GM21528 (cell line): Measurements from ENCODE around the gene ACBD6.

ENCODE experiments used
- ATAC-seq: cut with Tn5 transposase; IDR thresholded peaks from one replicate; pipeline ENCODE4 v1.9.1; 2021; ENCODE audit warnings: mild to moderate bottlenecking, moderate library complexity; ENCODE audit not compliant: unreplicated experiment, low FRiP score

ACBD6 gene

GRCh38 chr1:180261030-180261429, 241.3 kb downstream of the ACBD6 start:
- no peak for ATAC-seq

DNA sequence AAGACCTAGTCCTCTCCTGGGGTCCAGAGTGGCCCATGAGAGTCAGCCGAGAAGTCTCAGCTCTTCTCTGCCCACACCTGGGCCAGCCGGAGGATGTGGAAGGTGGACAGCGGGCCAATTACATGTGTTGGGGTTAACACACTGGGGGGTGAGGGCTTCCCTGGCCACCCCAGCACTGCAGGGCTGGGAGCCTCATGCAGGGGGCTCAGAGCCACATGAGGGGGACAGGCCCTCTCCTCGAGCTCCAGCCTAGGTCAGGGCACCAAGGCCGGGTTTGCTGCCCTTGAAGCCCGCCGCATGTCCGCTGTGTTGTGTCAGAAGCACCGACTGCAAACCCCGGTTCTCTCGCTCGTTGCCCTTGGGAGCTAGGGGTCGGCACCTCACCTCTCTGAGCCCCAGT, 241.8 kb downstream of the ACBD6 start:
- ATAC-seq, result no peak

GRCh38 chr1:180259431-180260338, 242.7 kb downstream of the ACBD6 start:
- ATAC-seq, result no peak

DNA sequence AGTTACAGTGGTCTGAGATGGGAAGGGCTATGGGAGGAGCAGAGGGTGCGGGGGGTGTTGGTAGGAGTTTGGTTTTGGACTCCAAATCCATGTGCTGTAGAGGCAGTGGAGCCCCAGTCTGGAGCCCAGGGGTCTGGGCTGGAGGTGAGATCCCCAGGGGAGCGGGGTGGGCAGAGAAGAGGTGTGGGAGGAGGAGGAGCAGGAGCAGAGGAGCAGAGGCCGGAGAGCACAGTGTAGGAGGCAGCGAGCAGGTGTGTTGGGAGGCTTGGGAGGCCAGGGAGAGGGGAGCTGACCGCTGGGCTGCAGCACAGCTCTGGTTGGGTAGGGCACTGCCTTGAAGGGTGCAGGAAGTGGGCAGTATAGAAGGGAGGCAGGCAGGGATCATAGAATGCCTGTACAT, 243.4 kb downstream of the ACBD6 start:
- no peak for ATAC-seq

GRCh38 chr1:180258290-180258689, 244.1 kb downstream of the ACBD6 start:
- ATAC-seq, result no peak

- no peak for ATAC-seq
These were observed 244.9 kb downstream of the ACBD6 start for GRCh38 chr1:180257486-180257885.

GRCh38 chr1:180257028-180257386, 245.4 kb downstream of the ACBD6 start:
- no peak for ATAC-seq

DNA sequence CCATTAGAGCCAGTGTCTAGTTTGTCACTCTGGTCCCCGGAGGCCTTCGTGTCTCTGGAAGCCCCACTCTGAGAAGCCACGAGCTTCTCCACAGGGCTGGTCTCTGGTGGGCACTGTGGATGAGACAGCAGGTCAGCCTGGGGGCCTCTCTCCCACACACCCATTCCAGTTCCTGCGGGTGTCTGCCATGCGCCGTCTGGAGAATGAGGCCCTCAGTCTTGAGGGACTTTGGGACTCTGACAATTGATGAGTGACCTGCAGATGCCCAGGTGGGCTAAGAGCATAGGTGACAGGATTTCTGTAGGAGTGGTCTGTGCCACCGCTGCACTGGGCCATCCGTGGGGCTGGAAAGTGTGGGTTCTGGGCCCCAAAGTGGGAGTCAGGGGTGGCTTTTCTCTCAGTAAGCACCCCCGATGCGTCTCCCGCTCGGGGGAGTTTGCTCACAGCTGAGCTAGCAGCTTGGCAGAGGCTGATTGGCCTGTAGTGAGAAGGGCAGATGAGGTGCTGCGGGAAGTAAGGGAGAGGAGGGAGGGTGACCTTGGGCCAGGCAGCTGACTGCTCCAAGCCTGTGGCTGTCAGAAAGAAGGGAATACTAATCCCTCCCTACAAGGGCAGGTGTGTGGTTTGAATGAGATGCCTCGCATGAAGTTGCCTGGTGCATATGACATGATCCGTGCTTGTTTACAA, 245.9 kb downstream of the ACBD6 start:
- no peak for ATAC-seq

DNA sequence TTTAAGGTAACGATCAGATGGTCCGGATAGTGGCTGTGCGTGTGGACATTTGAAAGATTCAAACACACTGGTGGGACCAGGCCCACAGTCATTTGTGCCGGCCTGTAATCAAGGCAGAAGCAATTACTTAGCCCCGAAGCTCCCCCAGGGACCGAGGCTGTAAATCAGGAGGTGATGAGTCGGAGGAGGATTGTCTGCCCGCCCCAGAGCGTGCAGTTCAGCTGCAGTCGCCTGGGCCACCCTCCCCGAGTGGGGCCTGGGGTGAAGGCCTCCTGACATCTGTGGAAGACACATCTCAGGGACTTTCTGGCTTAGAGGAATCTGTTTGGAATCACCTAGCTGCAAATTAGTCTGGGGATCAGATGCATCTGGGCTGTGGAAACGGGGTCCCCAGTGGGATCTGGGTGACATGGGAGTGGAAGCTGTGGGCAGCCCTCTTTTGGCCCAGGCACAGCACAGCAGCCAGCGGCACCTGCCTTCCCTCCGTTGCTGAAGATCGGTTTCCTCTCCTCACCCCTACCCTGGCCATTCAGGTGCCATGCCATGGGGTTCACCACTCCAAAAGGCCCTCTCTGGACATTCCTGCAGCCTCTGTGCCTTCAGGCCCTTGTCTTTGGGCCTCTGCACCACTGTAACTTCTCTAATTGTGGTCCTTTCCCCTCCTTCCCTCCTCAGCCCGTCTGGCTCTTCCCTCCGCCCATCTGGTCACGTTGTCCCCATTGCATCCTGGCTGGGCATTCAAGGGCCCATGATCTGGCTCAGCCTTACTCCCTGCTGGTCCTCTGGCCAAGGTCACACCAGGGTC, 246.6 kb downstream of the ACBD6 start:
- no peak for ATAC-seq

DNA sequence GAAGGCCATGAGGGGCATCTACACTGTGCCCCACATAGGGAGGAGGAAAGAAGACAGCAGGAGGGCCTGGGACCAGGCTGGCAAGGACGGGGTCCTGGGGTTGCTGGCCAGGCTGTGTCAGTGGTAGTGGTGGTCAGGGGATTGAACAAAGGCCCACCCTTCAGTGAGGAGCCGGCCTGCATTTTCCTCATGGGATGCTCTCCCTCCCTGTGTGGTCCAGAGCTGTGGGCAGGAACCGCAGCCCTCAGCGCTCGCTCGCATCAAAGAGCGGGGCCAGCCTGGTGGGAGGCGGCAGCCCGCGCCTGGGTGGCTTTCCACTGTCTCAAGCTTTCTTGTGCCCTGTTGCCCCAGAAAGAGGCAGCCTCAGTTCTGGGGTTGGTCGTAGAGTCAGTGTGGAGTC, 247.5 kb downstream of the ACBD6 start:
- ATAC-seq, result no peak

GRCh38 chr1:180254496-180254819, 247.9 kb downstream of the ACBD6 start:
- no peak for ATAC-seq

DNA sequence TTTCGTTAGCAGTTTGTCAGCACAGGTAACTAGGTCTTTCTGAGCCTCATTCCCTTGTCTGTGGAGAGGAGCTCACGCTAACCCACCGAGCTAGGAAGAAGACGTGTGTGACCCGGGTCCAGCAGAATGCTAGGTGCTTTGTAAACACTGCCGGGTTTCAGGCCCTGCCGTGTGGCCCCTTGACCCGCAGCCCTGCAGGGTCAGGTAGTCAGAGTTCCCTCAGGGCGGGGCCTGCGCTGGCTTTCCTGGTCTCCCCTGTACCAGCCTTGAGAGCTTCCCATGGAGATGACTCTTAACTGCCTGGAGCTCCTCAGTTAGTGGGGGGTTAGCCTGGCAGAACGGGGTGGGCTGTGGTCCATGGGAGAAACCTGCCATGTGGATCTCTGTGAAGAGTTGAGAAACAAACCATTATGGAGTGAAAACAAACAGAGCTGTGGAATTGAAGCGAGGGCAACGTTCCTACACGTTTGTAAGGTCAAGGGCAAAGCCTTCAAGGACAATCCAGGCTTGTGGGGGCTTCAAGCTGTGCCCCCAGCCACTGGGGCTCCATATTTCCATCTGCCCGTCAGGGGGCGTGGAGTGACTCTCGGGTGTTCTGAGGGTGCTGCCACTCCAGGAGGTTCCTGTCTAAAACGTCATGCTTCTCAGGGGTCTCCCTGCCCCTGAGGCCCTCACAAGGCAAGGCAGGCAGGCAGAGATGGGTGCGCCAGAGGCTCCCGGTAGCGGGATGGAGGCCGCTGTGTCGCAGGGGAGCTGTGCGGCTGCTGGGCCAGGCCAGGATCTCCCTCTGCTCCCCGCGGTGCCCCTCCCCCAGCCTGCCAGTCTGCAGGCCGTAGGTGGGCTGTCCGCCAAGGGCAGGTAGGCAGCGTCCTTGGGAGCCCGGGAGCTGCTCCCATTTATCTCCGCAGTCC, 248.5 kb downstream of the ACBD6 start:
- ATAC-seq, result no peak

- ATAC-seq, result no peak
These were observed 249.5 kb downstream of the ACBD6 start for GRCh38 chr1:180252638-180253536.

- ATAC-seq, result no peak
These were observed 250.7 kb downstream of the ACBD6 start for GRCh38 chr1:180251526-180252305.

DNA sequence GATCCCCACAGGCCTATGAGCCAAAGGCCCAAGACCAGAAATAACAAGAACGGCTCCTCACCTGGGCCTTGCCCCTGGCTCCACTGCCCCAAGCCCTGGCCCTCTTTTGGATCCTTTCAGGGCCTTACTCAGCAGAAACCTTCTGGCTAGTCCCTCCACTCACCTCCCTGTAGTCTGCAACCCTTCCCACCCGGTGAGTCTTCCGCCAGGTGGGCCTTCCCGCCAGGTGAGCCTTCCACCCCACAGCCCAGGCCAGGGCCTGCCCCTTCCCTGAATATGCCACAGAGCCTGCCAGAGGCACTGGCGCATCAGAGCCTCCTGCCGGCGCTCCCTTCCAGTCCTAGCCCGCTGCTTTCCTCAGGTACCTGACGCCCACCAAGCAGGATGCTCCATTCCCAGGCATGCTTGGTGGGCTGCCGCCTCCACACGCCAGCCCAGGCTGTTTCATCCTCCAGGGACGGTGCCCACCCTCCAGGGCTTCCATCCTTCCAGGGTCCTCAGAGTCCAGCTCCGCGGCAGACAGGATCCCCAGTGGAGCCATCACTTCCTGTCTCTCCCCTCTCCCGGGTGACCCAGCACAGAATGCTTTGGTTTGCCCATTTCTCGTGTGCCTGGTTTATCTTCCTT, 251.4 kb downstream of the ACBD6 start:
- ATAC-seq, result no peak

- no peak for ATAC-seq
These were observed 251.9 kb downstream of the ACBD6 start for GRCh38 chr1:180250499-180250770.

GRCh38 chr1:180249725-180250498, 252.5 kb downstream of the ACBD6 start:
- no peak for ATAC-seq
